ENCODE data around the gene NRIP2.

NRIP2 gene

DNA sequence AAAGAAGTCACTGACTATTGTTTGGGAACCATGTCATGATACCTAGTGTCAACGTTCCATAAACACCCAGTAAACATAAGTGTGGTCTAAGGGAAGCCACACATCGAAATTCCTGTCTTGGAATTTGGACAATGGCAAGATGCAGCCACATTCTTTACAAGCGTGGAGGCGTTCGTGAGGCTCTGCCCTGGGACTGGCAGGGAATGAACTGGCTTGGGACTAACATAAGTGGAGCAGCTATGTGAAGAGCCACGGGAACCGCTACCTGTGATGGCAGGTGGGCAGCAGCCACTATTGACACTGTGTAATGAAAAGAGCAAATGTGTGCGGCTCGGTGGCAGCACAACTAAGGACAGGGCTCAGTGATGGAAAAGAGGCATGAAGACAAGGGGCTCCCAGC lies 10.0 kb upstream of the NRIP2 start:
- no peak for DNase-seq

DNA sequence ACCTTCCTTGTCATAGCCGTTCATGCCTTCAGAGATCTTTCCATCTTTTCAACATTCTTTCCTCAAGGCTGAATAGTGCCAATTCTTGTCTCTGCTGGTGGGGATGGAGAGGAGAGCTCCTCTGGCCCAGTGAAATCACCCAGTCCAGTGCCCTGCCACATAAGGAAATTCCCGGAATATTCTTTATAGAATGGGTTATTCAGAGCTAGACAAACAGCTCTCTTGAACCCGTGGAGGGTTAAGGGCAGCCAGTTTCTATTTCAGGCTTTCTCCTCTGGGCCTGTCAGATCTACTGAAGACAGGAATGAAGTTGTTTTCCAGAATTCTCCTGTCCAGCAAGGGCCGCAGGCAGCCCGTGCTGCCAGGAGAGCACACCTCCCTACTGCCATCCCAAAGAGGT lies 8.1 kb upstream of the NRIP2 start:
- no peak for DNase-seq

DNA sequence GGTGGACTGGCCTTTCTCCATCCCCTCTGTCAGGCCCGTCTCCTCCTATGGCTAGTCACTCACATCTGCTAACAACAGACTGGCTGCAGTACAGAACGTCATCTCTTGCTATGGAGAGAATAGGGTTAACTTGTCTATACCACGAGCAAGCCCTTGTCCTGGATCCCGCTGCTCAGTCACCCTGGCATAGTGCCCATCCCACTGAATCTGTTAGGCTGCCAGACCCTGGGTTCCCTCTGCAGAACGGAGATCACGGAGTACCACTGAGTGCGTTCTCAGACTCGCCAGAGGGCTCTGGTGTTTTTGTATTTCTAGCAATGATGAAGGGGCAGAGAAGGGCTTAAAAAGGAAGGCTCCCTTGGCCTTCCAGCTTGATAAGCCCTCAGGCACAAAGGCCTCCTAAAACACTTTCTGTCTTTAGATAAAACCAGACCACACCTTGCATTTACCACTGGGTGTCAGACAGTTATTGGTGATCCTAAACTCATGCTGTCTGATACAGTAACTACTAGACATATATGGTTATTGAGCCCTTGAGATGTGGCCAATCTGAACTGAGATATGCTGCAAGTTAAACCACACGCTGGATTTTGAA lies 6.3 kb upstream of the NRIP2 start:
- no peak for DNase-seq

- DNase-seq: no peak
Measured at GRCh38 chr12:2836574-2836973, 1.7 kb upstream of the NRIP2 start.

GRCh38 chr12:2835691-2836403 lies 1.0 kb upstream of the NRIP2 start:
- DNase-seq: no peak

DNA sequence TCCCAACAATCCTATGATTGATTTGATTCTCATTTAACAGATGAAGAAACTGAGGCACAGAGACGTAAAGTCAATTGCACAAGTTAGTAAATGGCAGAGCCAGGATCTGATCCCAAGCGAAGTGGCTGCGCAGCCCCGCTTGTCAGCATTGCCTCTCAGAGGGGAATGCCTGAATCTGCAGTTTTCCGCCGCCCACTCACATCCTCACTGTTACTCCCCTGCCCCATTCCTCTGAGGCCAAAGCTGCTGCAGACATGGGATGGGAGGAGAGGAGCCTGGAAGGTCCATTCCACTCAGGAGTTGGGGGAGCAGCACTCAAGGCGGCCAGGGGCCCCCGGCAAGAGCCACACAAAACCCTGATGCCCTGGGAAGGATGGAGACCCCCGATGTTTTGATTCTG lies 1.0 kb downstream of the NRIP2 start:
- DNase-seq: no peak

GRCh38 chr12:2833327-2833726 lies 1.5 kb downstream of the NRIP2 start:
- no peak for DNase-seq

GRCh38 chr12:2832550-2833127 lies 2.2 kb downstream of the NRIP2 start:
- no peak for DNase-seq

- DNase-seq: no peak
Measured at GRCh38 chr12:2829275-2829674, 5.6 kb downstream of the NRIP2 start.

DNA sequence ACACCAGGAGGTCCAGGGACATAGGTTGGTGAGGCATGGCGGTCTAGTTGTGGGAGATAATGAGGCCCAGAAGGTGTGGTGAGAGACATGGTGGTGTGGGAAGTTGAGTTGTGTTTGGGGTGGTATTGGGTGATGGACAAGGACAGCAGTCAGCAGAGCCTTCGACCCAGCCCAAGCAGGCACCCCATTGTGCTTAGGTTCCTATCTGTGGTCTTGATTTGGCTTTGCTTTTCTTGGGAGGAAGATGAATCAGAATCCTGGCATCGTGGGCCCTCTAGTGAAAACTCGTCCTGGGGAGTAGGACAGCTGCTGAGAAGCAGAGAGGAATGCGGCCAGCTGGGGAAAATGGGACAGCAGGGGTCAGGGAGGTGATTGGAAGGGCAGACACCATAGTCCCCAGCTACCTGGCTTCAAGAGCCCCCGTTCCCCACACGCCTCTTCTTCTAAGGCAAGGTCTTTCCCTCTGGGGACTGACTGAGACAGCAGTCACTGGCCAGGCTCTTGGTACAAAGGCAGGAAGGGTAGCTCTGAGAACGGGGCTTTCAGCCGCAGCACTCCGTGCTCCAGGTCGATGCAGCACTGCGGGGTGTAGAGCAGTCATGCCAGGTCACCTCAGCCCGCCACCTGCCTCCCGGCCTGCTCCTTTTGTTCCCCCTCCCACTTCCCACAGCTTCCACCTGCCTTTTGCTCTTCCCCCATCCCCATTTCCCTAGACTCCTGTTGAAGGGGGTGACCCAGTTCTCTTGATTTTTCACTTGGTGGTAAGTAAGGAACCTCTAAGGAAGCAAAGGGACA lies 7.9 kb downstream of the NRIP2 start:
- no peak for DNase-seq

- DNase-seq: no peak
Measured at GRCh38 chr12:2826036-2826435, 8.8 kb downstream of the NRIP2 start.

GRCh38 chr12:2825132-2825531 lies 9.7 kb downstream of the NRIP2 start:
- no peak for DNase-seq

DNA sequence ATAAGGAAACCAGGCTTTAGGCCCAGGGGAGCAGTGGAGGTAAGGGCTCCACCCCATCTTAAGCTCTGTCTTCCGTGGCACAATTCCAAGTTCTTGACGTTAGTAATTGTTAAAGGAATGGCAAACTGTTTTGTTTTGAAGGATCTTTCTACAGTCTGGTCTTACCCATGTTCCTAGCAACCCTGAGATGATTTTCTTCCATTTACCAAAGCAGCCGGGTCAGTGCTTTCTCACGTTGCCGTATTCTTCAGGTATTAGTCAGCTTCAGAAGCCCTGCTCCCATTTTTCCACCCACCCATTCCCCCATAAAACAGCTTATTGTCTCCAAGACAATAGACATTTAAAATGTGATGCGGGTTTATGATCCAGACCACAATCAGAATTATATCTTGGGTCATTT lies 10.3 kb downstream of the NRIP2 start:
- no peak for DNase-seq

GRCh38 chr12:2823483-2823882 lies 11.4 kb downstream of the NRIP2 start:
- DNase-seq: no peak

- DNase-seq: no peak
Measured at GRCh38 chr12:2820432-2820831, 14.4 kb downstream of the NRIP2 start.

DNA sequence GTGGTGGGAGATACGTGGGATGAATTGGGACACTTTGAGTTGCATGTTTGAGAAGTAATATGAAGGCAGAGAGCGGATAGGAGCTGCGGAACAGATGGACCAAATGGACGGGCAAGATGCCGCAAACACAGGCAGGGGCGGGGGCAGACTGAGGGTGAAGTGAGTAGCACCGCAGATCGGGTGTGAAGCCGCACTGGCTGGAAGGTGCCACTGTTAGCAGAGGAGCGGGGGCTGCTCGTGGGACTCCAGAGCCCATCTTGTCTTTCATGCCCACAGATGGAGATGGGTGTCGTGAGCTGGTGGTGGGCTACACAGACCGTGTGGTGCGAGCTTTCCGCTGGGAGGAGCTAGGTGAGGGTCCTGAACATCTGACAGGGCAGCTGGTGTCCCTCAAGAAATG lies 15.0 kb downstream of the NRIP2 start:
- DNase-seq: no peak

DNA sequence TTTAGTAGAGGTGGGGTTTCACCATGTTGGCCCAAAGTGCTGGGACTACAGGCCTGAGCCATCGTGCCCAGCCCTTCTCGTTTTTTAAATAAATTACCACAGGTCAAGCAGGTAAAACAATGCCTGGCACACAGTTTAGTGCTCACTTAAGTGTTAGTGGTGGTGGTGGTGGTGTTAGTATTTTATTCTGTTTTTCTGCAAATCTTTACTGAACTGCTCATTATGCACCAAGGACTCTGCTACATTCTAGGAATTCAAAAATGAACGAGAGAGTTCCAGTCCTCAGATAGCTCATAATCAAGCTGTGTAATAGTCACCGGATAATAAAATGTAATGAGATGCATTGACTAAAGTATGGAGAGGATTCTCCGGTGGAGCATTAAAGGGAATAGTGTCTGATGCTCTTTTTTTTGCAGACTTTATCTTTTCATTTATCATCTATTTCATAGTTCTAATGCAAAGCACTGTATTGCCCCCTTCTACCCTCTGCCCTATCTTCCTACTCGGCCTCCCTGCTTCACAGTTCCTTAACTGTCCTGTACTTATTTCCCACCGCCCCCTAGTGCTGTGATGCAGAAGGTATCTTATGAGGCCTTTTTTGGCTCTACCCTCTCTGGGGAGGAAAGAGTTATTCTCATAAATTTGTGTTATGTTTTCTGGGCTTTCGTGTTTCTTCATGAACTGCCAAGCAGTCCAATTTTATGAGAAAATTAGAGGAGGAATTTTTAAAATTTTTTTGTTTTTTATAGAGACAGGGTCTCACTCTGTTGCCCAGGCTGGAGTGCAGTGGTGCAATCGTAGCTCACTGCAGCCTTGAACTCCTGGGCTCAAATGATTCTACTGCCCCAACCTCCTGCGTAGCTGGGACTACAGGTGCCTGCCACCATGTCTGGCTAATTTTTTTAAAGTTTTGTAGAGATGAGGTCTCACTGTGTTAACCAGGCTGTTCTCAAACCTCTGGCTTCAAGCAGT lies 21.3 kb downstream of the NRIP2 start:
- DNase-seq: peak; percentile 66

DNA sequence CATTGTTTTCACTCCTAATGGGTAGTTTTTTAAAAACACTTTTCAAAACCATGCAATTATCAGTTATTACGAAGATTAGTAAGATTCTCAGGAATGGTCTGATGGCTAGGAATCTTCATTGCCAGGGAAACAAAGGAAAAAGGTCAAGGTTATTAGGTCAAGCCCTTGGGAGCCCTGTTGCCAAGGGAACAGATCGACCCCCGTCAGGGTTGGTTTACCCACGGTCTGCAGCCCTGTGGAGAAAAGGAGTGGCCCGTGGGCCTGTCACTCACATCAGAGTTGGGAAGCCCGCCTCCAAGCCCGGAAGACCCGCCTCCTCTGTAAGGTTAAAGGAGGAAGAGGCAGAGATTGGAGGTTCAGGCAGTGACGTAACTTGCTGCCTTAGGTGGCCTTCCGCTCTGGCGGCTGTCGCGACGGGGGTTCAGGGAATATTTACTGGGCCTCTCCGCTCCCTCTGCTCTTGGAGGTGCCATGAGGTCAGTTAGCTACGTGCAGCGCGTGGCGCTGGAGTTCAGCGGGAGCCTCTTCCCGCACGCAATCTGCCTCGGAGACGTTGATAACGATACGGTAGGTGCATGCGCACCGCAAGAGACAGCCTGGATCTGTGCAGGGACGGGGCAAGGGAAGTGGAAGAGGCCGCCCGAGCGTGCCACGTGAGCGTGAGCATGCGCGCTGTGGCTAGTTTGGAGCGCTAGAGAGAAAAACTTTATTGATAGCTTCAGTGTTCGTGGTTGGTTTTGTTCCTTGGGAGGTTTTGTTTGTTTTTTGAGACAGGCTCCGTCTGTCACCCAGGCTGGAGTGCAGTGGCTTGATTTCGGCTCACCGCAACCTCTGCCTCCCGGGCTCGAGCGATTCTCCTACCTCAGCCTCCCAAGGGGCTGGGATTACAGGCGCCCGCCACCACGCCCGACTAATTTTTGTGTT lies 22.3 kb downstream of the NRIP2 start, which contains the start of gene ITFG2:
Gene ITFG2 (plus strand): TSS at position 379 of the 924 bp plus-strand sequence. CDS start 93 bp downstream, at position 472.
- DNase-seq: peak; percentile 97

DNA sequence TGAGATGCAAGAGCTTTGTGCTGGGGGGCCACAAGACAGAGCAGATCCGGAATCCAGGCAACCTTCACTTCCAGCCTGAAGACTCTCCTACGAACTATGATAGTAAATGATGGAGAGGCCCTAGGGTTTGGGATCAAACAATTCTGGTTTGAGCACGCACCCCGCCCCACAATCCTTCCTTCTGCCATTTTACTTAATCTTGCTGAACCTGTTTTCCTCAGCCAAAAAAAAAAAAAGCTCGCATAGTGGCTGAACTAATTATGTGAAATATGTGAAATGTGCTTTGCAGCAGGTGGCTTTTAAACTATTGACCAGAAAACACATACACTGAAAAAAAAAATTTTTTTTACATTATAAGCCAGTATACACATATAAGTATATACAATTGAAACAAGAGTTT lies 23.0 kb downstream of the NRIP2 start:
- DNase-seq: no peak

- no peak for DNase-seq
Measured at GRCh38 chr12:2806700-2807099, 28.1 kb downstream of the NRIP2 start.

DNA sequence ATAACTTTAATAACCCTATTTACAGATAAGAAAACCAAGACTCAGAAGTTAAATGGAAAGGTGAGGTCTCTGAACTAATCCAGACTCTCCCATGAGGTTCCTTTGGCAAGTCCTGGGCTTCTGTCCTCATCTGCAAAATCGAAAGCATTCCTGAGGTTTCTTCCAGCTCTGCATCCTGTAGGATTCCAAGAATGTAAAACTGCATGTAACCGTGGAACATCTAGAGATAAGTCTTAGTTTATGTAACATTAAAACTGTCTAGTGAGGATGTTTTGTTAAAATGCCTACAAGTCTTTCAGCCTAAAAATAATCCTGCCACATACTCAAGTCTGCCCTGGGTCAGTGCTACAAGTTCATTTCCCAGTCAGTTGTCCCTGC lies 29.7 kb downstream of the NRIP2 start:
- no peak for DNase-seq
